Neural progenitor cell (in vitro differentiated cells): ENCODE data around the gene ZBTB12. TPM values are rescaled to one million over a fixed set of nuclear protein-coding genes. Genes with fewer than 3 reads are reported as not detected.
A peak's percentile ranks its signal among the peaks of the same experiment; 100 is the strongest.
"Not testable (repeated sequence)": the region's sequence is repeated elsewhere in the genome, so short reads cannot be mapped to it uniquely, and the experiment has no call there.

Source experiments
- DNase-seq: peaks from one replicate; pipeline ENCODE4 v3.0.0-alpha.2; 2016; ENCODE audit warnings: low spot score
- H2AFZ ChIP-seq: fragments of 200-600 bp; sonication (generic); replicated peaks from 2 replicates; pipeline ENCODE4 v1.6.1; 2016; ENCODE audit warnings: antibody characterized with exemption
- H3F3A ChIP-seq: fragments of 200-600 bp; sonication (generic); 2 replicates; pipeline ENCODE4 v1.6.1; 2016; ENCODE audit warnings: antibody characterized with exemption, low read depth
- H3K27ac ChIP-seq: fragments of 200-600 bp; sonication (generic); 2 replicates; pipeline ENCODE4 v1.5.1; 2016; ENCODE audit warnings: mild to moderate bottlenecking
- H3K27me3 ChIP-seq: fragments of 200-600 bp; sonication (generic); 2 replicates; pipeline ENCODE4 v1.6.1; 2016; ENCODE audit warnings: mild to moderate bottlenecking, moderate library complexity
- H3K36me3 ChIP-seq: fragments of 200-600 bp; sonication (generic); 2 replicates; pipeline ENCODE4 v1.5.1; 2016
- H3K4me1 ChIP-seq: fragments of 200-600 bp; sonication (generic); 2 replicates; pipeline ENCODE4 v1.6.1; 2016; ENCODE audit warnings: mixed run types
- H3K4me2 ChIP-seq: fragments of 200-600 bp; sonication (generic); 2 replicates; pipeline ENCODE4 v1.6.1; 2016
- H3K4me3 ChIP-seq: fragments of 200-600 bp; sonication (generic); 2 replicates; pipeline ENCODE4 v1.5.1; 2016
- H3K79me2 ChIP-seq: fragments of 200-600 bp; sonication (generic); 2 replicates; pipeline ENCODE4 v1.6.1; 2016; ENCODE audit warnings: low read depth
- H3K9ac ChIP-seq: fragments of 200-600 bp; sonication (generic); 2 replicates; pipeline ENCODE4 v1.6.1; 2016
- H3K9me3 ChIP-seq: fragments of 200-600 bp; sonication (generic); 2 replicates; pipeline ENCODE4 v1.5.1; 2016; ENCODE audit warnings: low read depth
- H4K20me1 ChIP-seq: fragments of 200-600 bp; sonication (generic); 2 replicates; pipeline ENCODE4 v1.6.1; 2016; ENCODE audit warnings: low read depth
- H3K27ac Mint-ChIP-seq: 3 replicates; pipeline ENCODE4 v1.8.0; 2021; ENCODE audit warnings: mixed read lengths
- H3K27me3 Mint-ChIP-seq: 2 replicates; pipeline ENCODE4 v1.8.0; 2022; ENCODE audit warnings: low read depth, mild to moderate bottlenecking, inconsistent platforms, moderate library complexity, mixed read lengths; ENCODE audit not compliant: insufficient read depth
- H3K36me3 Mint-ChIP-seq: 3 replicates; pipeline ENCODE4 v1.8.0; 2021; ENCODE audit warnings: mixed read lengths
- H3K4me1 Mint-ChIP-seq: 3 replicates; pipeline ENCODE4 v1.8.0; 2021; ENCODE audit warnings: mixed read lengths
- H3K4me3 Mint-ChIP-seq: 3 replicates; pipeline ENCODE4 v1.8.0; 2021; ENCODE audit warnings: mild to moderate bottlenecking, moderate library complexity, mixed read lengths
- H3K9me3 Mint-ChIP-seq: 3 replicates; pipeline ENCODE4 v1.8.0; 2020; ENCODE audit warnings: mixed read lengths
- CTCF ChIP-seq: fragments of 200-600 bp; sonication (generic); IDR thresholded peaks from 2 replicates; pipeline ENCODE4 v1.5.1; 2017; ENCODE audit warnings: antibody characterized with exemption, mild to moderate bottlenecking
- EZH2 ChIP-seq: fragments of 200-600 bp; sonication (generic); IDR thresholded peaks from 2 replicates; pipeline ENCODE4 v1.6.1; 2017; ENCODE audit warnings: antibody characterized with exemption, mild to moderate bottlenecking, moderate library complexity
- EZH2phosphoT487 ChIP-seq: fragments of 200-600 bp; sonication (generic); IDR thresholded peaks from 2 replicates; pipeline ENCODE4 v1.6.1; 2017; ENCODE audit warnings: antibody characterized with exemption
- total RNA-seq: library from RNA; depleted of rRNA; stranded (reverse); fragments of >200 nt; gene quantifications from 2 replicates; pipeline ENCODE4 v1.2.3, GENCODE V29; 2015; ENCODE audit warnings: low replicate concordance

Gene ZBTB12
- total RNA-seq, 1 donor from 2014 or later = 8.4 TPM

- Histone ChIP-seq H3K9me3 (no peaks in the 10 kb centered on the region), H3K4me1 (peaks cover 10% of the 10 kb centered on the region), H2AFZ (peak overlapping the region; percentile 96), H3K36me3 (no peaks in the 10 kb centered on the region), H3K27me3 (no peaks in the 10 kb centered on the region), H3K9ac (no peak overlapping the region), H4K20me1 (no peaks in the 10 kb centered on the region), H3F3A (peaks cover 8% of the 10 kb centered on the region), H3K27ac (no peak overlapping the region), H3K79me2 (no peaks in the 10 kb centered on the region), H3K4me2 (peak overlapping the region; percentile 35), H3K4me3 (no peak overlapping the region)
- Mint-ChIP-seq H3K4me1 (peaks cover 24% of the 10 kb centered on the region), H3K9me3 (no peaks in the 10 kb centered on the region), H3K4me3 (no peak overlapping the region), H3K27ac (no peak overlapping the region), H3K36me3 (no peaks in the 10 kb centered on the region), H3K27me3 (peaks cover 9% of the 10 kb centered on the region)
- no peak for DNase-seq
- TF ChIP-seq CTCF (peak; percentile 6), EZH2 (no peak)
Measured at GRCh38 chr6:31870385-31870921, 31.4 kb downstream of the ZBTB12 start.

- Histone ChIP-seq H3K9ac (no peak overlapping the region), H3K27ac (no peak overlapping the region), H3F3A (peaks cover 17% of the 10 kb centered on the region), H2AFZ (no peak overlapping the region), H3K9me3 (no peaks in the 10 kb centered on the region), H3K4me3 (no peak overlapping the region), H3K36me3 (no peaks in the 10 kb centered on the region), H3K79me2 (no peaks in the 10 kb centered on the region), H3K4me1 (peaks cover 10% of the 10 kb centered on the region), H3K4me2 (no peak overlapping the region), H4K20me1 (no peaks in the 10 kb centered on the region), H3K27me3 (no peaks in the 10 kb centered on the region)
- Mint-ChIP-seq H3K4me3 (no peak overlapping the region), H3K9me3 (no peaks in the 10 kb centered on the region), H3K27ac (peak overlapping the region; percentile 37), H3K27me3 (peaks cover 7% of the 10 kb centered on the region), H3K4me1 (peaks cover 35% of the 10 kb centered on the region), H3K36me3 (no peaks in the 10 kb centered on the region)
- no peak for DNase-seq
- no peak for TF ChIP-seq EZH2phosphoT487
- TF ChIP-seq CTCF = no peak
- TF ChIP-seq EZH2 = no peak
Measured at GRCh38 chr6:31869343-31869742, 32.5 kb downstream of the ZBTB12 start.

GRCh38 chr6:31868658-31868971, 33.3 kb downstream of the ZBTB12 start:
- not testable (repeated sequence) for H3K9me3 Mint-ChIP-seq, H3K27me3 ChIP-seq, H3K4me3 Mint-ChIP-seq, DNase-seq, H3K36me3 Mint-ChIP-seq, H3K79me2 ChIP-seq, H2AFZ ChIP-seq, H4K20me1 ChIP-seq, H3K4me2 ChIP-seq, H3K9ac ChIP-seq, H3K27ac ChIP-seq, H3K4me3 ChIP-seq, H3K27me3 Mint-ChIP-seq, H3K27ac Mint-ChIP-seq, H3K9me3 ChIP-seq, H3K36me3 ChIP-seq
- peaks cover 42% of the 10 kb centered on the region for H3K4me1 Mint-ChIP-seq
- H3F3A ChIP-seq = peaks cover 24% of the 10 kb centered on the region
- peaks cover 10% of the 10 kb centered on the region for H3K4me1 ChIP-seq

- no peaks in the 10 kb centered on the region for H3K9me3 Mint-ChIP-seq
- no peak for DNase-seq
- peak overlapping the region; percentile 98 for H3K4me3 Mint-ChIP-seq
- no peak overlapping the region for H3K4me3 ChIP-seq
- peaks cover 6% of the 10 kb centered on the region for H3K79me2 ChIP-seq
- H4K20me1 ChIP-seq = no peaks in the 10 kb centered on the region
- TF ChIP-seq EZH2 = no peak
- no peak for TF ChIP-seq EZH2phosphoT487
- no peak for TF ChIP-seq CTCF
- H3K27ac Mint-ChIP-seq = peak overlapping the region; percentile 34
- no peaks in the 10 kb centered on the region for H3K36me3 Mint-ChIP-seq
- no peak overlapping the region for H3K9ac ChIP-seq
- H3K27me3 ChIP-seq = no peaks in the 10 kb centered on the region
- no peaks in the 10 kb centered on the region for H3K9me3 ChIP-seq
- peaks cover under 1% of the 10 kb centered on the region for H3K4me1 ChIP-seq
- peaks cover 10% of the 10 kb centered on the region for H3K27me3 Mint-ChIP-seq
- H3K27ac ChIP-seq = no peak overlapping the region
- no peak overlapping the region for H3K4me2 ChIP-seq
- H3K36me3 ChIP-seq = no peaks in the 10 kb centered on the region
- peaks cover 28% of the 10 kb centered on the region for H3F3A ChIP-seq
- no peak overlapping the region for H2AFZ ChIP-seq
- peaks cover 44% of the 10 kb centered on the region for H3K4me1 Mint-ChIP-seq
Measured at GRCh38 chr6:31865205-31866118, 36.4 kb downstream of the ZBTB12 start.
